ENCODE data around the gene RAB5B.

Gene RAB5B
- 53.1 to 147 (median 70.6) reads per million in 18 experiments for total RNA-seq

DNA sequence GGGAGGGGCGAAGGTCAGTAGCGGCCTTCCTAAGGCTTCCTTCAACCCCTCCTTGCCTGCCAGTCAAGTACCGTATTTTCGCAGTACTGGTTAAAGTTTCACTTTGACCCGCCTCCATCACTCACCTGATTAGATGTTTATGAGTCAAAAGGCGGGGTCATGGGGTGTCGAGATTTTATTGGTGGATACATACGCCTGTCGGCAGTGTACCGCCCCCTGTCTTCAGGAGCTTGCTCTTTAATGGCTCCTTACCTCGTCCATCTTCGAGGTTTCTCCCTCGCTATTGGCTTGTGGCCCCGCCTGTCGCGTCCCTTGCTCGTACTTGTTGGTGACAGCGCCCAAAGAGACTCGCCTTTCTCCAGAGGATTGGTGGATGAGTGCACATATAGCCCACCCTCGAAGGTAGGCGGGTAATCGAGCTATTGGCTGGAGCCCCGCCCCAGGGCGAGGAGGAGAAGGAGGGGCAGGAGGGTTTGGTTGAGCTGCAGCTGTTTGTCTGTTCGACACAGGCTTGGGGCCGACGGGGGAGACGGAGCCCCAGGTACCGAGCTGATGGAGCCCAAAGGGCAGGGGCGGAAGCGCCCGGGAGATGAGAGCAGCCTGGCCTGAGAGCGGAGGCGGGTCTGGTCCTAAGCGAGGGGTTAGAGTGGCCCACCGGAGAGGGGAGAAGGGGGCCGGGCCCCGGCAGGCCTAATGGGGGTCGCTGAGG, at the start of gene RAB5B:
Gene RAB5B (plus strand): TSS at position 480 of the 709 bp plus-strand sequence. CDS start 12,883 bp downstream, outside the sequence.
- DNase-seq, result peak; percentile 100

- no peak for DNase-seq
Observed at GRCh38 chr12:55925371-55925770, 48.5 kb upstream of the RAB5B start.

DNA sequence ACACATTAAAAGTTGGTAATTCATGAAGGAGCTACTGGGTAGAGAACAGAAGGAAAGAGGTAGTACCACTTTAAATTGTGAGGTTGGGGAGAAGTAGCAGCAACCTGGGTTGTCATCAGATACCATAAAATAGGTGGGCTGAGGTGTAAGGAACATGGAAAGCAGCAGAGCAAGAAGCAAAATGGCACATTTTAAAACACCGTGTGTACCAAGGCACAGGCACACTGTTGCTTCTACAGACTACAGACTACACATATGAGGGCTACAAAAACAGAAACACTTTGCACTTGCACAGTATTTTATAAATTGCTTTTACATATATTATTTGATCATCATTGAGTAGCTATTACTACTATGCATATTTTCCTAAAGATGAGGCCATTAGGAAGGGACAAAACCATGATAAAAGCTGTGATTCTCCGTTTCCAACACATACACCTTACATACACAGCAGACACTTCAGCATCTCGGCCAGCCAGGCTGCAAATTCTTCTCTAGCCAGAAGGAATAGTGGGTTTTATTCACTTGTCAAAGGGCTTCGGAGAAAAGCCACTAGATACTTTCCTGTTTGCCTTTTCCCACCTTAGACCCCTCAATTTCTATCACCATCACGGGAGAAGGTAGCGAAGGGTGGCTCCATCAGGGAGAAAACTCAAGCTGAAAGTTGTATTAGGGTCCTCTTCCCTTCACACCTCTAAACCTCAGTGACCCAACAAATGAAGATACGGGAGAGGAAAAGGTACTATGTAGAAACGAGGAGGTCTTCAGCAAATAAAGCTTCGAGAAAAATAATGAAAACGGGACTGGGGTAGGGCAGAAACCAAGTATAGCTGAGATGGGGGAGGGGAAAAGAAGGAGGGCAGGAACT, 47.8 kb upstream of the RAB5B start:
- DNase-seq, result no peak

- peak; percentile 88 to 89 for DNase-seq
Observed at GRCh38 chr12:55926738-55927587, 46.9 kb upstream of the RAB5B start.

DNA sequence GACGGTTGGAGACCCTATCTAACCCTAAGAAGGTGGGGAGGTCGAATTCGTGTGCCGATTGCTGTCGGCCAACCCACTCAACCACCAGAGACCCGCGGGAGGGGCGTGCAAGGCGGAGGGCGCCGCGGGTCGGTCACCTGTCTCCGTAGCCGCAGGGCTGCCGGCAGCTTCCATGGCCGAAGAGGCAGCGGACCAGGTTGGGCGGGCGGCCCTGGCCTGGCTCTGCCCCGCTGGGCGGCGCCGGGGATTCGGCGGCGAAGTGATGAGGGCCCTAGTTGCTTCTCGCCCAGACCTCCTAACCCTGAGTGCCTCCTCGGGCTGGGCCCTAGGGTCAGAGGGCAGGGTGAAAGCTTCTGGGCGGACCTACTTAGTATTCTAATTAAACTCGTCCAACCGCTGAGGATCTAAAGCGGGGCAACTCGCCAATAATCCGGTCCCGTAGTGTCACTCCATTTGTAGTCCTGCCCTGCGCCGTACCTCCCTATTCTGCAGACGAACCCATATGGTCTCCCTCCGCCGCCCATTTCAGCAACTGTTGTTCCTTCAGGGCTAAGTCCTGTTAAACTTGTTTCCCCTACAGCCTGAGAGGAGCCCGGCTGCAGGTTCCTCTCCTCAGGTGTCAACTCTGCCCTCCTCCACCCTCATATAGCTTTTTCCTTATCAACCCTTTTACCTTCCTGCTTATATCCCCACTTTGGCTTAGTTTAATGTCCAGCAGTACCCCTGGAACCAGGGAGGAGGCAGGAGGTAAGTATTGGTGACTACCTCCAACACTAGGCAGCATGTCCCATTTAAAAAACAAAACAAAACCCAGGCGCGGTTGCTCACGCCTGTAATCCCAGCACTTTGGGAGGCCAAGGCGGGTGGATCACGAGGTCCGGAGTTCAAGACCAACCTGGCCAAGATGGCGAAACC, 46.0 kb upstream of the RAB5B start, which contains the start of gene PYM1:
Gene PYM1 (minus strand): TSS at position 307 of the 915 bp plus-strand sequence. CDS start 133 bp downstream, at position 174.
- peak; percentile 95 for DNase-seq

GRCh38 chr12:55929306-55929791, 44.5 kb upstream of the RAB5B start:
- no peak for DNase-seq

DNA sequence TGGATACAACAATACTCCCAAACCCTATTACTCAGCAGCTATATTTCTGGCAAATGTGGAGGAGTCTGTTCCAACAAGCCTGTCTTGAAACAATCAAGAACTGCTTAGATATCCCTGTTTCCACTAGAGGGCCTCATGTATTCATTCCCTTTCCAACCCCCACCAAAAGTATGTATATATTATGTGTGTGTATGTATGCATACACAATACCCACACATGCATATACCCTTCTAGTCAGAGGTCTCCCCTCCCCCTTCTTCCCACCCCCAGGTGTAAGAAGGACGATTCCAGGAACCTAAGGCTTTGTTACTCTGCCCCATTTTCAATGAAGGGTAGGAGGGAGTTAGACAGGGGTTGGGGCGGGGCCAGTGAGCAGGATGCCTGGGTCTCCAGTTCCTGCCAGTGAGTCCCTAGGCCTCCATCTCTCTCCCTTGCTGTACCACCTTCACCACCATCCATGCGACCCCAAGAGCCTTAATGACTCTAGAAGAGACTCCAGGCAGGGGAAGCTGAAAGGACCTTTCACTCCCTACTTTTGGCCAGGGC, 43.0 kb upstream of the RAB5B start, which contains the start of gene DGKA:
Gene DGKA (plus strand): TSS at position 392 of the 546 bp plus-strand sequence. CDS start 5,342 bp downstream, outside the sequence.
- DNase-seq, result peak; percentile 49 to 67

GRCh38 chr12:55931317-55931779, 42.5 kb upstream of the RAB5B start:
- DNase-seq, result no peak

- DNase-seq, result peak in 1 of 2 donors; percentile 18
Observed at GRCh38 chr12:55931780-55932550, 41.9 kb upstream of the RAB5B start.

DNA sequence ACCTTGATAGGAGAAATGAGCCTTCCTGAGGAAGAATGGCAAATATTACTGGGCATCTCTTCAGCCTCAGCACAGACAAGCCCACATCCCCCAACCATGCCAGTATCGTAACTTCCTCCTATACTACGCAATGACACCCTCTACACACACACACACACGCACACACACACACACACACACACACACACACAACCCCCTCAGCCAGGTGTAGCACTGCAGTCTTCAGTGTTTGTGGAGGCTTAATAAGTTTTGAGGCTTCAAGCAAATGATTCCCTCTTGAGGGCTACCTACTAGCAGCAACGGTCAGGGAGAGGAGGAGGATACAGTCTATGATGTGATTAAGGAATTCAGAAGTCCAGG, 41.3 kb upstream of the RAB5B start:
- peak; percentile 19 to 24 for DNase-seq

DNA sequence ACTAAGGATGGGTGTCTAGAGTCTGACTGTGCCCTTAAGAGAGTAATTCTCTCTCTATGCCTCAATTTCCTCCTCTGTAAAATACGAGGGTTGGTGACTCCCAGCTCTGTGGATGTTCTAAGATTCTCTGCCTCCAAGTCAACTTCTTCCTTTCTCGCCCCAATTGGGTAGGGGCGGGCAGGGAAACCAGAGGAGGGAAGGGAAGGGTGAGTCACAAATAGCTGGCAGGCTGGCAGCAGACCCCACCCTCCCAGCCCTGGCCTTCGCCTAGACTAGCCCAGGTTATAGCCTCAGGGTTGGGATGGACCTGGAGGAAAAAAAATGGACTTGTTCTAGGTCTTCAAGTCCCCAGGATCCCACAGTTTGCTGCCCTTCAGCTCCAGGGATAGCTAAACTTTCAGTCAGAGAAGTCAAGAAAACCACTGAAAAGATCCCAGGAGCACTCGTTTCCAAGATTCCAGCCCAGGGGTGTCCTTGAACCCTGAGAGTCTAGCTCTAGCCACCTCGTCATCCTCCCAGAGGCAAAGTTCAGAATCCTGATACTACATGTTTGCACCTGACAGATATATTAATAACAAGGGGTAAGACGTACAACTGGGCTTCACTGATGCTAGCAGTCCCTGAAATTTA, 40.6 kb upstream of the RAB5B start:
- peak; percentile 21 to 33 for DNase-seq

DNA sequence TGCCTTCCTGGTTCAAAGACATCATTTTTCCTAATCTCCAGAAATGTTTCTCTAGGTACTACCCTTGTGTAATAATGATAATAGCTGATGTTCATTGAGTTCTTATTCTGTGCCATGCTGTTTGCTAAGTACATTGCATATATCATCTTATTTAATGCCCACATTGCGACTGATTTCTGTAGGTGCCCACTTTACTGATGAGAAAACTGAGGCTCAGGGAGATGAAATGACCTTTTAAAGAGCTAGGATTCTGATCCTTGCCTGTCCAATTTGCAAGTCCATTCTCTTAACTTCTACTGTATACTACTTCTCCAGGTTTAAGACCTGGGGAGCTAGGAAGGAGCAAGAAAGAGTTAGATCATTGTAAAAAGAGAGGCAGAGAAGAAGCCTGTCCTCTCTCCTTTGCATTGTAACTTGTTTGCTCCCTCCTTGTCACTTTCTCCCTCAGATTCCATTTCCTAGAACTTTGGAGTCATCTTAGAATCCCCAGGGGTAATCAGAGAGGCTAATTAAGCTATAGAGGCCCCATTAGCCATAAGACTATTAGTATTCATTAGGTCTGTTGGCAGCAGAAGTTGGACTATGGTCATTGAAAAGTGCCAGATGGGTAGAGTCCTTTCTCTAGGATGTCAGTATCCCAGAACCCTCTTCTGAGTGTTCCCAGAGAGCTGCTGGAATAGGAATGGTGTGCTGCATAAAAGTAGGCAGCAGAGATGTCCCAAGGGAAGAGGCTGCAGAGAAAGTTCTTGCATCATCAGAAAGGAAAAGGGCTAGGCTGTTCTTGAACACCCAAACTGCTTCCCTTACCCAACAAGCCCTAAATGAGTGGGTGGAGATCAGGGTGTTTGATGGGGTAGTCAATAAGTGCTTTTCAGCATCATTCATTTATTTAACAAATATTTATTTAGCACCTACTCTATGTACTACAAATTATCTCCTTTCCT, 39.8 kb upstream of the RAB5B start:
- DNase-seq, result no peak

GRCh38 chr12:55934773-55935172, 39.1 kb upstream of the RAB5B start:
- no peak for DNase-seq

DNA sequence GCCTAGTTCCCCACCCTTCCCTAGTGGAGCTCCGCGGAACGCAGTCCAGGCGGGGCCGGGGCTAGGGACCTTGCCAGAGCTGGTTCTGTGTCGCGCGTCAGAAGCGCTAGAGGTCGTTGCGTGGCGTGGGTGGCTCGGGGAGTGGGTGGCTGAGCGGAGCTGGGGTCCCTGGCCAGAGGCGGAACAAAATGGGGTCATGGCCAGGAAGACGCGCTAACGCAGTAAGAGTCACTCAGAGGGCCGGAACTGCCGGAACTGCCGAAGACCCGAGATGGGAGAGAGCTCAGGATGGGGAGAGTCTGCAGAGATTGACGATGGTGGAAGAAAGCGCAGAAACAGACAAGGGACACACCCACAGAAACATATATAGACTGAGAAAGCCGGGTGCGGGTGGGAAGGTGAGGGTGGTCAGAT, 38.1 kb upstream of the RAB5B start:
- DNase-seq, result no peak

GRCh38 chr12:55937981-55938380, 35.9 kb upstream of the RAB5B start:
- DNase-seq, result no peak

DNA sequence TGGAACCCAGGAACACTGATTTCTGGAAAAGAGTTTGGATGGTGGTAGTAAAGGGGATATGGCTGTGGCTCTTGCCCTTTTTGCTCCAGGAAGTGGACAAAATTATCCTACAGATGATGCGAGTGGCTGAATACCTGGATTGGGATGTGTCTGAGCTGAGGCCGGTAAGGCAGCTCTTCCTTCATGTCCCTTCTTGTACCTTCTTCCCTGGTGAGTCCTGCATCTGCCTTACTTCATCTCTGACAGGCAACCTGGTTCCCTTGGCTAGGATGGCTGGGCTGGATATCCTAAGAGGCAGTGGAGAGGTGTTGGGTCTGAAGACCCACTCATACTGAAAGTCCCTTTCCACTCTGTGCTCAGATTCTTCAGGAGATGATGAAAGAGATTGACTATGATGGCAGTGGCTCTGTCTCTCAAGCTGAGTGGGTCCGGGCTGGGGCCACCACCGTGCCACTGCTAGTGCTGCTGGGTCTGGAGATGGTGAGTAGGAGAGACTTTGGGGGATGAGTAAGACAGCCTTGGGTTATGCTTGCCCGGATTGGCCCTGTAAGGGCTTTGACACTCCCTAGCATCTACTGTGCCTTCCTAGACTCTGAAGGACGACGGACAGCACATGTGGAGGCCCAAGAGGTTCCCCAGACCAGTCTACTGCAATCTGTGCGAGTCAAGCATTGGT, 34.9 kb upstream of the RAB5B start:
- DNase-seq, result no peak

DNA sequence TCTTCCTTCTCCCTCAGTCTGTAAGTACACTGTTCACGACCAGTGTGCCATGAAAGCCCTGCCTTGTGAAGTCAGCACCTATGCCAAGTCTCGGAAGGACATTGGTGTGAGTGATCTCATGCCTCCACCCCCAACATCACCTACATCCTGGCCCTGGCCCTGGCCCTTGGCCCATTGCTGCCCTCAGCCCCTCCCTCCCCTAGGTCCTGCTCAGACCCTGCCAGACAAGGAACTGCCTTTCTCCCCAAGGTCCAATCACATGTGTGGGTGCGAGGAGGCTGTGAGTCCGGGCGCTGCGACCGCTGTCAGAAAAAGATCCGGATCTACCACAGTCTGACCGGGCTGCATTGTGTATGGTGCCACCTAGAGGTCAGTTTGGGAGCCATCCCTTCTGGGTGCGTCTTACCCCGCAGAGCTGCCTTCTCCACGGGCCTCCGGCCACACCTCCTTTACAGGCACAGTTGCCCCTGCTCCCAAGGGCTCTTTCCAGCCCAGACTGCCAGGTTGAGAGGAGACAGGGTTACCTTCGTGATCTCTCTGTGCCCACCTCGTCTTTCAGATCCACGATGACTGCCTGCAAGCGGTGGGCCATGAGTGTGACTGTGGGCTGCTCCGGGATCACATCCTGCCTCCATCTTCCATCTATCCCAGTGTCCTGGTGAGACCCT, 33.7 kb upstream of the RAB5B start:
- DNase-seq, result peak; percentile 86 to 90
